HG02970 (cell line): ENCODE results near the gene CHODL.

Experiments used
- ATAC-seq: cut with Tn5 transposase; IDR thresholded peaks from one replicate; pipeline ENCODE4 v1.9.1; 2021; ENCODE audit warnings: mild to moderate bottlenecking, moderate library complexity, moderate number of reproducible peaks; ENCODE audit not compliant: unreplicated experiment, low FRiP score

CHODL gene

GRCh38 chr21:18285379-18285778 is 40.7 kb downstream of the CHODL start:
- ATAC-seq: no peak

- ATAC-seq: no peak
Observed at GRCh38 chr21:18289876-18290275, 45.2 kb downstream of the CHODL start.

- no peak for ATAC-seq
Observed at GRCh38 chr21:18294100-18294499, 49.5 kb downstream of the CHODL start.

GRCh38 chr21:18298228-18298627 is 53.6 kb downstream of the CHODL start:
- ATAC-seq: no peak
